ENCODE results near the gene VAT1L.

VAT1L gene

DNA sequence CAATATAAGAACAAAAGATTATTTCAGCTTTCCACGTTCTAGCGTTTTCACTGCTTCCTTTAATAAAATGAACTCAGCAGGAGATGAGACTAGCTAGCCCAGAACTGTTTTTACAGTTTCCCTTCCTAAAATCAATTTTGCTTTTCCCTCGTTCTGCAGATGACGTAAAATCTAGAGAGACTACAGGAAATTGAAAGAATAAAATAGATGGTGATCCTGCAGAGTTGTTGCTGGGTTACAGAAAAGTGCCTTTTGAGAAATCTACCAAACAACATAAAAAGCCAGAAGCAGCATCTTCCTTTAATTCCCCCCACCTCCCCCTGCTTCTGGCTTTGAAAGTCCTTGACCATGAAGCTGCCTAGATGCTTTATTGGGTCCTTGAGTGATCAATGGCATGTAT lies 137.2 kb downstream of the VAT1L start:
- DNase-seq = no peak
- in situ Hi-C loops (cut with HindIII; ENCODE audit: low pct_ligation_motif_present, low sequenced_read_pairs) = no loop called here
- TF ChIP-seq, protein P1, sequence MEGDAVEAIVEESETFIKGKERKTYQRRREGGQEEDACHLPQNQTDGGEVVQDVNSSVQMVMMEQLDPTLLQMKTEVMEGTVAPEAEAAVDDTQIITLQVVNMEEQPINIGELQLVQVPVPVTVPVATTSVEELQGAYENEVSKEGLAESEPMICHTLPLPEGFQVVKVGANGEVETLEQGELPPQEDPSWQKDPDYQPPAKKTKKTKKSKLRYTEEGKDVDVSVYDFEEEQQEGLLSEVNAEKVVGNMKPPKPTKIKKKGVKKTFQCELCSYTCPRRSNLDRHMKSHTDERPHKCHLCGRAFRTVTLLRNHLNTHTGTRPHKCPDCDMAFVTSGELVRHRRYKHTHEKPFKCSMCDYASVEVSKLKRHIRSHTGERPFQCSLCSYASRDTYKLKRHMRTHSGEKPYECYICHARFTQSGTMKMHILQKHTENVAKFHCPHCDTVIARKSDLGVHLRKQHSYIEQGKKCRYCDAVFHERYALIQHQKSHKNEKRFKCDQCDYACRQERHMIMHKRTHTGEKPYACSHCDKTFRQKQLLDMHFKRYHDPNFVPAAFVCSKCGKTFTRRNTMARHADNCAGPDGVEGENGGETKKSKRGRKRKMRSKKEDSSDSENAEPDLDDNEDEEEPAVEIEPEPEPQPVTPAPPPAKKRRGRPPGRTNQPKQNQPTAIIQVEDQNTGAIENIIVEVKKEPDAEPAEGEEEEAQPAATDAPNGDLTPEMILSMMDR (IDR thresholded peaks at IDR 0.05; ENCODE audit: low read depth, low read length, missing control alignments) = no peak

DNA sequence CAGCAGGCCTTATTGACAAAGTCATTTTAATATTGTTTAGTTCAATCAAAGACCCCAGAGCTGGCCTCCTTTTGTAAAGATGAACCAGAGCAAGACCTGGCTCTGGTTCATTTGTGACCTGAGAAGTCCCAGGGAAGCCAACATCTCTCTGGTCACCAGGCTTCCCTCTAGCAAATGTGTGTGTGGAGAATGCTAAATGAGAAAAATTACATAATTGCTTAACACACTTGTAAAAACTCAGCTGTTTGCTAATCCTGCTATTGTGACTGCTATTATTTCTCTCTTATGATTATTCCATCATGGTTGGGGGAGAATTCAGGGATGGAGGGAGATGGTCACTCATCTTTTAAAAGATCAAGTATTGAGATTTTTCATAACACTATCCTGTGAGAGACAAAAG lies 139.7 kb downstream of the VAT1L start:
- H3K36me3 ChIP-seq (replicated peaks) = no peaks in the 10 kb centered on the region
- H3K27me3 ChIP-seq (replicated peaks) = no peaks in the 10 kb centered on the region
- TF ChIP-seq, protein P1 (IDR thresholded peaks at IDR 0.05; ENCODE audit: low read depth, low read length, missing control alignments) = no peak
- no peak overlapping the region for H3K27ac ChIP-seq
- in situ Hi-C loops (cut with HindIII; ENCODE audit: low pct_ligation_motif_present, low sequenced_read_pairs) = no loop called here
- no peak for DNase-seq
- H3K4me3 ChIP-seq (ENCODE audit: low read depth, low read length) = no peak overlapping the region

More for the DNA sequence above, 137.2 kb downstream of the VAT1L start:
- Histone ChIP-seq H3K36me3 (replicated peaks) (no peaks in the 10 kb centered on the region), H3K27ac (no peak overlapping the region), H3K27me3 (replicated peaks) (no peaks in the 10 kb centered on the region), H3K4me3 (ENCODE audit: low read depth, low read length) (no peak overlapping the region)

DNA sequence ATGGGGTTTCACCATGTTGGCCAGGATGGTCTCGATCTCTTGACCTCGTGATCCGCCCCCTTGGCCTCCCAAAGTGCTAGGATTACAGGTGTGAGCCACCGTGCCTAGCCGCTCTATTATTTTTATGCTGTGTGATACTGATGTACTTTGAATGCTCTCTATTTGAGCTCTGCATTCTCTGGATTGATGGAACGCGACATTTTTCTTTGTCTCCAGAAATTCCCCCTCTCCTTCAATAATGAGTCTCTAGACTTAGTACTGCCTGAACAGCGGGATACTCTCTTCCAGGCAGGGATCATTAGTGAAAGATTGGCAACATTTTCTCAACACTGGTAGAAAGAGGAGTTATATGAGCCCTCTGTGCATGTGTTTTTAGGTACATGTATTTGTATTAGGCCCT lies 140.6 kb downstream of the VAT1L start:
- DNase-seq = no peak
- no peaks in the 10 kb centered on the region for H3K36me3 ChIP-seq (replicated peaks)
- H3K27ac ChIP-seq = no peak overlapping the region
- H3K27me3 ChIP-seq (replicated peaks) = no peaks in the 10 kb centered on the region
- in situ Hi-C loops (cut with HindIII; ENCODE audit: low pct_ligation_motif_present, low sequenced_read_pairs) = no loop called here
- H3K4me3 ChIP-seq (ENCODE audit: low read depth, low read length) = no peak overlapping the region
- TF ChIP-seq, protein P1 (IDR thresholded peaks at IDR 0.05; ENCODE audit: low read depth, low read length, missing control alignments) = no peak

DNA sequence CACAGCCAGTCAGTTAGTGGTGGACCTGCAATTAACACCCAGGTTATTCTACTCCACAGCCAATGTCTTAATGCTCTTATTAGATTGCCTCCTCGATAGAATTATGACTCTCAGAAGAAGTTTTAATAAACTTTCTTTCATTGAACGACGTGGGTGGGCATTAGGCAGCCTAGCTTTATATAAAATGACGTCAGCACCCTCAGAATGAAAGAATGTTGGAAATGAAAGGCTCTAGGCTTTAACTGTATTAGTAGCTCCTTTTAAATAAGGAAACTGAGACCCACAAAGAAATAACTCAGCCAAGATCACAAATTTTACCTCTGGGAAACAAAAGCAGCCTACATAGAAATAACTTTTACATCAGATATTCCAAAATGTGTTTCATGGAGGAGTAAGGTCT lies 142.7 kb downstream of the VAT1L start:
- no peak for DNase-seq
- Histone ChIP-seq H3K36me3 (replicated peaks) (no peaks in the 10 kb centered on the region), H3K4me3 (ENCODE audit: low read depth, low read length) (no peak overlapping the region), H3K27me3 (replicated peaks) (no peaks in the 10 kb centered on the region), H3K27ac (no peak overlapping the region)
- in situ Hi-C loops (cut with HindIII; ENCODE audit: low pct_ligation_motif_present, low sequenced_read_pairs) = no loop called here
- TF ChIP-seq, protein P1 (IDR thresholded peaks at IDR 0.05; ENCODE audit: low read depth, low read length, missing control alignments) = no peak

DNA sequence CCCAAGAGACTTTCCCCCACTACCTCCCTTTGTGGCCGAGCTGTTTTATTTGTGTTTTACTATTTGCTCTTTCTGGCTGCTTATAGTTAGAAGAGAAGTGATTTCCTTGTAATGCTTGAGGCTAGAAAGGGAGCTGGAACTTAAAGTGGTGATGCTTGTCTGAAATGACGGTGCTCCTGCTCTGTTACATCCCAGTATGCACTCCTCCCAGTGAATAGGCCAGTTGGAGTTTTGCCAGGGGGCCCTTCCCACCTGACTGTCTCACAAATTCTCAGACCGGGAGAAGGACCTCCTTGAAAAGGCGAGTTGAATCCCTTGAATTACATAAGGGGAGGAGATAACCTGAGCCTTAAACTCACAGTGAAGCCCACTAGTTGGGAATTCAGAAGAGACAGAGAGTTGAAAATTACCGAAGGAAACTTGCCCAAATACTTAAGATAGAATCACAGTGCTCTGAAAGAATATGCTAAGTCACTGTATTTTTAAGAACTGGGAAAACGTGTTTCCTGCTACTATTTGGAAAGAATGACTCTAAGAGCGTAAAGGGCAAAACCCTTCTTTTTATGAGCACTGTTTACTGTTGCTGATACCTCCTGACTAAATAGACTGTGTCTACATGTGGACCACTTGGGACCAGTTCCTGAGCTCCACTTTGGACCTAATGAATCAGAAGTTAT lies 149.2 kb downstream of the VAT1L start:
- TF ChIP-seq, protein P1 (IDR thresholded peaks at IDR 0.05; ENCODE audit: low read depth, low read length, missing control alignments) = no peak
- no peak for DNase-seq
- H3K27ac ChIP-seq = no peak overlapping the region
- H3K4me3 ChIP-seq (ENCODE audit: low read depth, low read length) = no peak overlapping the region
- no peaks in the 10 kb centered on the region for H3K27me3 ChIP-seq (replicated peaks)
- in situ Hi-C loops (cut with HindIII; ENCODE audit: low pct_ligation_motif_present, low sequenced_read_pairs) = no loop called here
- H3K36me3 ChIP-seq (replicated peaks) = no peaks in the 10 kb centered on the region

DNA sequence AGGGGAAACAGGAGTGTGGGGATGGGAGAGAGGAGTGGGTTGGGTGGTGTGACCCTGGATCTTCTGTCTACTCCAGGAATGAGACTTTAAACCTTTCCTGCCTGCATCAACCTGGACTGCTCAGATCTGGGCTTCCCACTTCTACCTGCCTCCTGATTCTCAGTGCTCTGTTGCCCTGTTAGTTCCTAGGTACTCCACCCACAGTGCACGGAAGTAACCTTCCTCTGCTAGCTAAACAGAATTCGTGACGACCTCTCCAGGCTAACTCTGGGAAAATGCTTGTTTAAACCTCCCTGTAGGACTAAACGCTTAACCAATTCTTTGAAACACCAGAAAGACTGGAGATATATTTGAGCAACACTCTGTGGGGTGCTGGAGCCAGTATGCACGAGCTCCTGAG lies 150.5 kb downstream of the VAT1L start:
- no peak overlapping the region for H3K4me3 ChIP-seq (ENCODE audit: low read depth, low read length)
- H3K27me3 ChIP-seq (replicated peaks) = no peaks in the 10 kb centered on the region
- in situ Hi-C loops (cut with HindIII; ENCODE audit: low pct_ligation_motif_present, low sequenced_read_pairs) = no loop called here
- H3K27ac ChIP-seq = no peak overlapping the region
- TF ChIP-seq, protein P1 (IDR thresholded peaks at IDR 0.05; ENCODE audit: low read depth, low read length, missing control alignments) = no peak
- no peak for DNase-seq
- H3K36me3 ChIP-seq (replicated peaks) = no peaks in the 10 kb centered on the region

All from brain microvascular endothelial cell (primary cell).